Mesendoderm (in vitro differentiated cells): Measurements from ENCODE around the gene CLSTN2.

Experiments used
- DNase-seq: peaks from one replicate; pipeline ENCODE4 v3.0.0; 2013
- H2AK5ac ChIP-seq: 2 replicates; pipeline ENCODE4 v1.6.1; 2013; ENCODE audit warnings: low read length, inconsistent platforms
- H2BK120ac ChIP-seq: 2 replicates; pipeline ENCODE4 v1.6.1; 2013; ENCODE audit warnings: low read depth, mild to moderate bottlenecking, low read length, moderate library complexity, mixed read lengths
- H2BK15ac ChIP-seq: replicated peaks from 2 replicates; pipeline ENCODE4 v1.6.1; 2013; ENCODE audit warnings: low read depth, mild to moderate bottlenecking, moderate library complexity
- H2BK5ac ChIP-seq: 2 replicates; pipeline ENCODE4 v1.6.1; 2013; ENCODE audit warnings: low read length, inconsistent platforms
- H3K18ac ChIP-seq: 2 replicates; pipeline ENCODE4 v1.6.1; 2013; ENCODE audit warnings: mild to moderate bottlenecking, low read length, mixed read lengths
- H3K23ac ChIP-seq: one replicate; pipeline ENCODE4 v1.6.1; 2013; ENCODE audit warnings: low read length
- H3K27ac ChIP-seq: 2 replicates; pipeline ENCODE4 v1.5.1; 2013; ENCODE audit warnings: low read depth, mild to moderate bottlenecking, inconsistent platforms, low read length, moderate library complexity
- H3K27me3 ChIP-seq: 2 replicates; pipeline ENCODE4 v1.6.1; 2013; ENCODE audit warnings: low read length, control low read depth, mild to moderate bottlenecking, inconsistent platforms; ENCODE audit not compliant: insufficient read depth, poor library complexity
- H3K36me3 ChIP-seq: 2 replicates; pipeline ENCODE4 v1.6.1; 2013; ENCODE audit warnings: low read length, inconsistent platforms; ENCODE audit not compliant: control insufficient read depth, insufficient read depth
- H3K4ac ChIP-seq: one replicate; pipeline ENCODE4 v1.6.1; 2013; ENCODE audit warnings: low read depth, mild to moderate bottlenecking, low read length, moderate library complexity
- H3K4me1 ChIP-seq: 2 replicates; pipeline ENCODE4 v1.6.1; 2013; ENCODE audit warnings: low read depth, low read length, inconsistent platforms; ENCODE audit not compliant: control insufficient read depth
- H3K4me2 ChIP-seq: 2 replicates; pipeline ENCODE4 v1.6.1; 2013; ENCODE audit warnings: low read length
- H3K4me3 ChIP-seq: 2 replicates; pipeline ENCODE4 v1.5.1; 2013; ENCODE audit warnings: mild to moderate bottlenecking, low read length
- H3K56ac ChIP-seq: one replicate; pipeline ENCODE4 v1.6.1; 2013; ENCODE audit warnings: low read length
- H3K79me1 ChIP-seq: 2 replicates; pipeline ENCODE4 v1.6.1; 2013; ENCODE audit warnings: low read length, inconsistent platforms
- H3K79me2 ChIP-seq: 2 replicates; pipeline ENCODE4 v1.6.1; 2013; ENCODE audit warnings: mild to moderate bottlenecking, low read length; ENCODE audit not compliant: control insufficient read depth, insufficient read depth
- H3K9ac ChIP-seq: 2 replicates; pipeline ENCODE4 v1.6.1; 2013; ENCODE audit warnings: low read length, inconsistent platforms
- H4K5ac ChIP-seq: one replicate; pipeline ENCODE4 v1.6.1; 2013; ENCODE audit warnings: low read length
- H4K8ac ChIP-seq: one replicate; pipeline ENCODE4 v1.6.1; 2013; ENCODE audit warnings: low read depth, mild to moderate bottlenecking, control low read depth, low read length, moderate library complexity
- WGBS: extraction: QIAGEN DNeasy Blood & Tissue Kit; methylation state at CpG from one replicate; pipeline ENCODE4 v1.1.7; 2013; ENCODE audit warnings: low lambda C conversion rate, missing lambda C conversion rate; ENCODE audit not compliant: insufficient coverage; ENCODE audit errors: extremely low coverage; 5-methylcytosine and 5-hydroxymethylcytosine counted together

The CLSTN2 gene

DNA sequence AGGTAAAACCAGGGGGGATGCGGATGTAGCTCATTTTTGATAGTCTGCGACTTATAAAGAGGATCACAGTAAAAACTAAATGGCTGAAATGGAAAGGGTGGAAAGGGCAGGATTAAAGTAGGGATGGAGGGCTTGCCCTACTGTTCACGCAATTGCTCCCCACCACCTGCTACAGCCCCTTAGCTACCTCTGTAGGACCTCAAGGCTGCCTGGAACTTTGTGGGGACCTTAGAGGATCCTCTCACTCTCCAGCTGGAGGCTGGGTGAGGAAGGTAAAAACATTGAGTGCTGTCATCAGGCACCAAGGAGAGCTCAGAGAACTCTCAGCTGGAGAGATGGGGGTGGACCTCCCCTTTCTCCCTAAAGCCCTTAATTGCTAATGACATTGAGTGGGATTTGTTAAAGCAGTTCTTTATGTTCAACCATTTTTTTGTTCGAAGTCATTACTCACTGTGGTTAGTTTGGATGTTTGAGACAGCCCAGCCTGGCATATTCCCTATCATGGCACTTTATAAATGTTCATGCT lies 213.0 kb downstream of the CLSTN2 start:
- no CpG with 5 or more reads among the region's 4 CpGs for WGBS
- Histone ChIP-seq H2AK5ac (no peak overlapping the region), H3K4me2 (no peak overlapping the region), H3K4me1 (no peaks in the 10 kb centered on the region), H3K9ac (no peak overlapping the region), H3K23ac (no peak overlapping the region), H3K79me2 (no peaks in the 10 kb centered on the region), H3K18ac (no peak overlapping the region), H3K27me3 (no peaks in the 10 kb centered on the region), H4K5ac (no peak overlapping the region), H3K56ac (no peak overlapping the region), H3K27ac (no peak overlapping the region), H2BK120ac (no peak overlapping the region), H3K4me3 (no peak overlapping the region), H3K4ac (no peak overlapping the region), H2BK15ac (no peak overlapping the region), H3K79me1 (no peaks in the 10 kb centered on the region), H2BK5ac (no peak overlapping the region), H4K8ac (no peak overlapping the region), H3K36me3 (no peaks in the 10 kb centered on the region)
- DNase-seq = no peak

DNA sequence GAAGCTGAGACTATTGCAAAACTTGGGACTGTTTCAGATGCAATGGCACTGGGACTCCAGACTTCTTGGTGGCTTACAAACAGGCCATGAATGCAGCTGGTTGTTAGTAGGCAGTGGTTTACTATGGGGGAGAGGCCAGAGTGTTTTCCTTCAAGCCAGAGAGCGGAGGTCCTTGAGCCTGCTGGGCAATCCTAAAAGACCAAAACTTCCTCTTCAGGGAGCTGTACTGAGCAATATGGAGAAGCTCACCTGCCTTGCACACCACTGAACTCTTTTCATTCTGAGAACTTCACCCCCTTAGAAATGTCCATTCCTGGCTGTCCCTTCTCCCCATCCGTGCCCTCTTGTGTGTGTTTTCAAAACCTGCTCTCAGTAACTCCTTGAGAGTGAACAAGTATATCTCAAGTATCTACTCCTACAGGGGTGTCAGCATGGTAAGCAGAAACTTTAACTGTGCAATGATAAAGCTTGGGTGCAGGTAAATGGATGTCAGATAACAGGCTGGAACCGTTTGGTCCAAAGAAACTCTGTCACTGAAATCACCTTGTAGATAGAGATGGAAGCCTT lies 213.9 kb downstream of the CLSTN2 start:
- no peaks in the 10 kb centered on the region for H3K79me1 ChIP-seq
- H3K4me3 ChIP-seq = no peak overlapping the region
- H3K4ac ChIP-seq = no peak overlapping the region
- H3K27me3 ChIP-seq = no peaks in the 10 kb centered on the region
- no peaks in the 10 kb centered on the region for H3K36me3 ChIP-seq
- no peak overlapping the region for H2BK5ac ChIP-seq
- H3K56ac ChIP-seq = no peak overlapping the region
- H3K27ac ChIP-seq = no peak overlapping the region
- no peak overlapping the region for H2BK15ac ChIP-seq
- H3K79me2 ChIP-seq = no peaks in the 10 kb centered on the region
- H3K4me1 ChIP-seq = no peaks in the 10 kb centered on the region
- no peak overlapping the region for H4K5ac ChIP-seq
- no peak overlapping the region for H3K4me2 ChIP-seq
- H3K9ac ChIP-seq = no peak overlapping the region
- H2BK120ac ChIP-seq = no peak overlapping the region
- DNase-seq = no peak
- no peak overlapping the region for H2AK5ac ChIP-seq
- H4K8ac ChIP-seq = no peak overlapping the region
- no peak overlapping the region for H3K18ac ChIP-seq
- WGBS = no CpG with 5 or more reads among the region's 3 CpGs
- H3K23ac ChIP-seq = no peak overlapping the region

- no CpG with 5 or more reads among the region's 5 CpGs for WGBS
- Histone ChIP-seq H3K36me3 (no peaks in the 10 kb centered on the region), H3K79me1 (no peaks in the 10 kb centered on the region)
These were observed 216.3 kb downstream of the CLSTN2 start for GRCh38 chr3:140151321-140151720.

DNA sequence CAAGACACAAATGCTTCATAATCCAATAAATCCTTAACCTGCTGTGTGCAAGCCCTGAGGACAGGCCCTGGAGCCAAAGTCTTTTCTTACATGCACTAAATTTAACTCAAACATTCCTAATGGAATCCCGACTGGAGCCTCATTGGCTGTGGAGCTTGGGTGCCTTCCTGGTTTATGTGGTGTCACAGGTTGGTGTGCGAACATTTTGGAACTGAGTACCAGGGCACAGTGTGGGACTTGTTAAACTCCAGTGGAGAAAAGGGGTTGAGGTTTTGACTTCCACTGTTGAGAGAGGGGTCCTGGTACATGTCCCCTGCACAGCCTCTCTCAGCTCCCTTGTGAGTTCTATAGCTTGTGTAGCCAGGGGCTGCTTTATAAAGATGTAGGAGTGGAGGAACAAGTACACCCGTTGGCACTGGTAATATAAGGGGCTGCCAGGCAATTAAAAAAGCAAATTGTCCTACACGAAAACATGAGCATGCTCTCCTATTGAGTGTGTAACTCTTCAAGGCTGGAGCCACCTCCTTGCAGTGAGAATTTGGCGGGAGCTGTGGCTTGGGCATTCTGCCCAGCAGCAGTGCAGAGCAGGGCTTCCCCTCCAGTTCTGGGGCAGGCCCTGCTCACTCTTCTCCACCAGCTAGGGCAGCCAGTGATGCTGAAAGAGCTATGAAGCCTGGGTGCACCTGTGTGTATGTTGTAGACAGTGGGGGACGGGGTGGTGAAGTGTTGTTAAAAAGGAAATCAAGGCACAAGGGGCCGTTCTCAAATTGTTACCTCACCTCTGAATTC lies 218.1 kb downstream of the CLSTN2 start:
- no peak for DNase-seq
- Histone ChIP-seq H3K79me1 (no peaks in the 10 kb centered on the region), H3K9ac (no peak overlapping the region), H3K27ac (no peak overlapping the region), H3K36me3 (no peaks in the 10 kb centered on the region), H4K5ac (no peak overlapping the region), H3K56ac (no peak overlapping the region), H4K8ac (no peak overlapping the region), H2BK15ac (no peak overlapping the region), H2AK5ac (no peak overlapping the region), H3K18ac (no peak overlapping the region), H3K4me1 (no peaks in the 10 kb centered on the region), H2BK5ac (no peak overlapping the region), H3K23ac (no peak overlapping the region), H2BK120ac (no peak overlapping the region), H3K27me3 (no peaks in the 10 kb centered on the region), H3K4ac (no peak overlapping the region), H3K79me2 (no peaks in the 10 kb centered on the region), H3K4me2 (no peak overlapping the region), H3K4me3 (no peak overlapping the region)
- no CpG with 5 or more reads among the region's 7 CpGs for WGBS

More at GRCh38 chr3:140151321-140151720, 216.3 kb downstream of the CLSTN2 start:
- Histone ChIP-seq H3K23ac (no peak overlapping the region), H3K9ac (no peak overlapping the region), H3K56ac (no peak overlapping the region), H3K18ac (no peak overlapping the region), H3K27me3 (no peaks in the 10 kb centered on the region), H3K4me1 (no peaks in the 10 kb centered on the region), H3K4me3 (no peak overlapping the region), H2AK5ac (no peak overlapping the region), H3K27ac (no peak overlapping the region), H2BK120ac (no peak overlapping the region), H3K4ac (no peak overlapping the region), H4K5ac (no peak overlapping the region), H3K4me2 (no peak overlapping the region), H2BK15ac (no peak overlapping the region), H4K8ac (no peak overlapping the region), H2BK5ac (no peak overlapping the region), H3K79me2 (no peaks in the 10 kb centered on the region)
- DNase-seq = no peak

DNA sequence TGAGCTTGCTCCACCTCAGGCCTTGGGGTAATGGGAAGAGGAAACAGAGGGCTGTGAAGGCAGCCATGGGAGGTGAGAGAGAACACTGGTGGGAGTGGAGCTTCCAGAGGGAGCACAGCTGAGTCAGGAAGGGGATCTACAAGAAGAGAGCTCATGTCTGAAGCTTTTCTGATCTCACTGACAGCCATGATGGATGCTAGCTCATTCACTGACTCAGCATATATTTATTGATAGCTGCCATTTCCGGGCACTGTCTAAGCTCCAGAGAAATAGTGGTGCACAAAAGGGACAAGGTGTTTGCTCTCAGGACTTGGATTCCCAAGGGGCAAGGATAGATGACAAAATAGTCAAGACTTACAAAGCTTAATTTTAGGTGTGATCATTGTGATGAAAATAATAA lies 218.8 kb downstream of the CLSTN2 start:
- no peak overlapping the region for H2BK5ac ChIP-seq
- H3K79me1 ChIP-seq = no peaks in the 10 kb centered on the region
- WGBS = no CpG with 5 or more reads among the region's 1 CpG
- no peaks in the 10 kb centered on the region for H3K27me3 ChIP-seq
- no peaks in the 10 kb centered on the region for H3K79me2 ChIP-seq
- no peak overlapping the region for H3K4me3 ChIP-seq
- no peak overlapping the region for H3K4ac ChIP-seq
- no peak overlapping the region for H3K23ac ChIP-seq
- H2AK5ac ChIP-seq = no peak overlapping the region
- H3K36me3 ChIP-seq = no peaks in the 10 kb centered on the region
- no peak overlapping the region for H2BK15ac ChIP-seq
- no peak overlapping the region for H3K4me2 ChIP-seq
- DNase-seq = no peak
- H3K56ac ChIP-seq = no peak overlapping the region
- no peak overlapping the region for H3K9ac ChIP-seq
- H3K18ac ChIP-seq = no peak overlapping the region
- H2BK120ac ChIP-seq = no peak overlapping the region
- no peak overlapping the region for H4K8ac ChIP-seq
- H3K27ac ChIP-seq = no peak overlapping the region
- no peaks in the 10 kb centered on the region for H3K4me1 ChIP-seq
- no peak overlapping the region for H4K5ac ChIP-seq
